NCI-H345 (cell line): ENCODE results near the gene GALNT3.

Source experiments
- DNase-seq: peaks from one replicate; lab custom pipeline; 2025; lab: John Stamatoyannopoulos, UW

The GALNT3 gene

GRCh38 chr2:165725421-165725820, 68.6 kb downstream of the GALNT3 start:
- no peak for DNase-seq

- no peak for DNase-seq
Measured at GRCh38 chr2:165720511-165720910, 73.5 kb downstream of the GALNT3 start.

- DNase-seq: no peak
Measured at GRCh38 chr2:165718610-165719210, 75.3 kb downstream of the GALNT3 start.

GRCh38 chr2:165716091-165716490, 78.0 kb downstream of the GALNT3 start:
- DNase-seq: no peak

GRCh38 chr2:165706960-165707487, 87.0 kb downstream of the GALNT3 start:
- DNase-seq: no peak

GRCh38 chr2:165701147-165701546, 92.9 kb downstream of the GALNT3 start:
- no peak for DNase-seq

- DNase-seq: no peak
Measured at GRCh38 chr2:165700531-165700930, 93.5 kb downstream of the GALNT3 start.

GRCh38 chr2:165699946-165700345, 94.1 kb downstream of the GALNT3 start:
- DNase-seq: no peak

- DNase-seq: peak; percentile 61
Measured at GRCh38 chr2:165698444-165698884, 95.6 kb downstream of the GALNT3 start.

GRCh38 chr2:165697748-165698443, 96.2 kb downstream of the GALNT3 start:
- no peak for DNase-seq
